Psoas muscle (tissue), 8 donors: Measurements from ENCODE around the gene SCRG1. TPM values are rescaled to one million over a fixed set of nuclear protein-coding genes. Genes with fewer than 3 reads are reported as not detected.

Experiments
- ATAC-seq, 4 donors: fragments of 200-7000 bp; cut with Tn5 transposase; one replicate each; pipeline ENCODE4 v1.9.1; 2020; ENCODE audit warnings: moderate library complexity in 3 of 4, mild to moderate bottlenecking in 2 of 4
- DNase-seq, 2 donors: peaks; one replicate each; pipeline ENCODE4 v3.0.0-alpha.2; 2020
- H3K27ac ChIP-seq: fragments of 200-600 bp; one replicate; pipeline ENCODE4 v1.8.0; 2022
- H3K27me3 ChIP-seq, 3 donors: fragments of 200-600 bp in 1 of 3; one replicate each; pipeline versions ENCODE4 v1.6.1 to v1.8.0; 2013 to 2022; ENCODE audit warnings: low read length in 2 of 3, mild to moderate bottlenecking in 2 of 3, moderate library complexity in 1 of 3; ENCODE audit not compliant: insufficient read depth in 3 of 3
- H3K36me3 ChIP-seq, 2 donors: fragments of 200-600 bp in 1 of 2; one replicate each; pipeline versions ENCODE4 v1.6.1 to v1.8.0; 2013 to 2022; ENCODE audit warnings: low read depth in 1 of 2, mild to moderate bottlenecking in 1 of 2, moderate library complexity in 1 of 2; ENCODE audit not compliant: insufficient read depth in 1 of 2
- H3K4me1 ChIP-seq: fragments of 200-600 bp; one replicate; pipeline ENCODE4 v1.8.0; 2022
- H3K4me3 ChIP-seq: fragments of 200-600 bp; one replicate; pipeline ENCODE4 v1.8.0; 2022; ENCODE audit warnings: mild to moderate bottlenecking
- H3K9me3 ChIP-seq: fragments of 200-600 bp; one replicate; pipeline ENCODE4 v1.8.0; 2022
- CTCF ChIP-seq: fragments of 200-600 bp; IDR thresholded peaks from one replicate; pipeline ENCODE4 v1.8.0; 2022; ENCODE audit warnings: antibody characterized with exemption
- WGBS, 3 donors: extraction: QIAGEN DNeasy Blood & Tissue Kit; methylation state at CpG; one replicate each; pipeline versions ENCODE4 v1.1.6 to v1.1.7; 2013; 5-methylcytosine and 5-hydroxymethylcytosine counted together
- intact Hi-C, 2 donors: fragments of 100-400 bp; cut with DNase I; formaldehyde crosslinking; loops; one replicate each; pipeline versions ENCODE4 v1.11.0 to v1.14.2; 2022
- polyA plus RNA-seq, 3 donors: library from polyadenylated mRNA; stranded (reverse); fragments of 200-250 nt; gene quantifications; one replicate each; pipeline ENCODE4 v1.2.3, GENCODE V29; 2013
- total RNA-seq, 4 donors: library from RNA; stranded (reverse); fragmentation: NEBNext Ultra II Directional in 2 of 4; extraction: Animal tissue kit (Norgen Biotek cat#: 25700) in 2 of 4; gene quantifications; one replicate each; pipeline versions ENCODE4 v1.2.1 to v1.2.4, GENCODE V29; 2021 to 2023
- donor health status: healthy with polysubstance abuse.
- donor health status: DM: no; HTN: no; CAD: no; lungs with moderate emphysema.
- donor health status: Bipolar disorder and iron deficiency.
- donor health status: healthy.
- donor health status: DM: yes; HTN: yes; CAD: no.
- donor health status: DM: no; HTN: no; CAD: no.
- donor health status: DM: no; HTN: no; CAD: no.
- donor health status: DM: yes; HTN: yes; CAD: no.

Gene SCRG1
- total and polyA plus RNA-seq, 7 donors, result 0.01 to 0.19 (median 0.03) TPM; not detected in 4

- TF ChIP-seq CTCF, result no peak
- Histone ChIP-seq H3K27me3 (no peaks in the 10 kb centered on the region), H3K36me3 (no peaks in the 10 kb centered on the region), H3K4me3 (no peak overlapping the region), H3K4me1 (no peaks in the 10 kb centered on the region), H3K27ac (no peak overlapping the region), H3K9me3 (no peaks in the 10 kb centered on the region)
- ATAC-seq (peak in 3 of 4 donors; percentile 34 to 59 (median 57)), DNase-seq (peak; percentile 41 to 67)
- WGBS, 3 donors, result 83 to 89% (median 84%) methylated on average over 26 of the region's 26 CpGs
- intact Hi-C loops, result loop anchor here (2.0 to 5.0 kb wide), 4 partner anchors 76 to 404 kb away; no protein-coding TSS in a partner anchor
Observed at GRCh38 chr4:173415885-173416653, 17.2 kb upstream of the SCRG1 start.

DNA sequence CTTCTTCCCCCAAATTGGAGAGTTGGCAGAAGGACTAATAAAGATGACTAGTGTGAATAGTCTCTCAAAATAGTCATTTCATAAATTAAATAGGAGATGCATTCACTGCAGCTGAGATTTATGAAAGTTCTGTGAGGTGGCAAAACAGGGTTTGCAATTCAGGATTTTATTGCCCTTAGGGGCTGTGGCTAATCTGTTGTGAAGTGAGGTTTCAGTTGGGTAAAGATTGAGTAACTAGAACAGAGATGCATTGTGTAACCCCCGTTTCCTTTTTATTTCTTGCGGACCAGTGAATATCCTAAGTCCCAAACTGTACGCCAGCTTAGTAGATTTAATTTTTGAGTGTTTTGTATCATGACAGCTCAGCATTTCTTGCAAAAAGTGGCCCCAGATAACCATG is 16.2 kb upstream of the SCRG1 start:
- WGBS, 3 donors, result 86 to 89% (median 88%) methylated on average over 3 of the region's 3 CpGs
- H3K4me1 ChIP-seq, result no peaks in the 10 kb centered on the region
- ATAC-seq (peak in 1 of 4 donors; percentile 41), DNase-seq (no peak)
- no peaks in the 10 kb centered on the region for H3K27me3 ChIP-seq
- H3K9me3 ChIP-seq, result no peaks in the 10 kb centered on the region
- no peak overlapping the region for H3K27ac ChIP-seq
- TF ChIP-seq CTCF, result no peak
- intact Hi-C loops, result loop anchor here (5.0 kb wide), 2 partner anchors 77 to 403 kb away; no protein-coding TSS in a partner anchor
- no peak overlapping the region for H3K4me3 ChIP-seq
- no peaks in the 10 kb centered on the region for H3K36me3 ChIP-seq

DNA sequence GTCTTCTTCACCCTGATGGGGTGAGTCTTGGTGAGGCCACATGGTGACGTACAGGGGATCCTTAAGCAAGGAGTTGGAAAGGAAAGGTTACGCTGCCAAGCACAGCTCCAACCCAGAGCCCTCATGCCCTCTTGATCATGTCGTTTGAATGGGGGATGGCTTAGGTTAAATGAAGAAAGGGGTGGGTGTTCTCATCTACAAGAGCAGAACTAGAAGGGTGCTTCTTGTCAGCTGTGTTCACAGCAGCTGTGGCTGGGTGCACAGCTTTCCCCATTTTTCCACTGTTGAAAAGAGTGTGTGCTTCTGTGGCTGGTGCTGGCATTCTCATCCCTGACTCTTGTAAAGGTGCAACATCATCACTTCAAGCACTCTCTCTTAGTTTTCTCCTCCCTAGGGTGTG is 15.5 kb upstream of the SCRG1 start:
- H3K27ac ChIP-seq, result no peak overlapping the region
- DNase-seq (no peak), ATAC-seq (no peak)
- H3K27me3 ChIP-seq, result no peaks in the 10 kb centered on the region
- H3K4me1 ChIP-seq, result no peaks in the 10 kb centered on the region
- H3K9me3 ChIP-seq, result no peaks in the 10 kb centered on the region
- H3K36me3 ChIP-seq, result no peaks in the 10 kb centered on the region
- intact Hi-C loops, result no loop called here
- TF ChIP-seq CTCF, result no peak
- no peak overlapping the region for H3K4me3 ChIP-seq
- WGBS, 3 donors, result 77 to 87% (median 84%) methylated on average over 3 of the region's 3 CpGs

GRCh38 chr4:173413036-173413435 is 14.1 kb upstream of the SCRG1 start:
- ATAC-seq, result no peak
- Histone ChIP-seq H3K27ac (no peak overlapping the region), H3K9me3 (no peaks in the 10 kb centered on the region), H3K4me1 (no peaks in the 10 kb centered on the region), H3K4me3 (no peak overlapping the region), H3K27me3 (no peaks in the 10 kb centered on the region), H3K36me3 (no peaks in the 10 kb centered on the region)
- WGBS, 3 donors, result 69 to 86% (median 76%) methylated on average over 1 of the region's 1 CpG
- intact Hi-C loops, result no loop called here
- DNase-seq, result no peak
- TF ChIP-seq CTCF, result no peak
